Hepatocyte (in vitro differentiated cells): ENCODE results near the gene SLC26A11.

ENCODE experiments used
- CTCF ChIP-seq: fragments of 200-600 bp; sonication (generic); IDR thresholded peaks from 2 replicates; pipeline ENCODE4 v1.5.1; 2016; ENCODE audit warnings: antibody characterized with exemption, mild to moderate bottlenecking; ENCODE audit not compliant: poor library complexity
- EZH2 ChIP-seq: fragments of 200-600 bp; sonication (generic); IDR thresholded peaks from 2 replicates; pipeline ENCODE4 v1.6.1; 2016; ENCODE audit warnings: antibody characterized with exemption, mild to moderate bottlenecking, borderline replicate concordance

GRCh38 chr17:80209765-80210164, 10.5 kb upstream of the SLC26A11 start:
- TF ChIP-seq CTCF (no peak), EZH2 (no peak)
